ENCODE data around the gene CCDC141. TPM values are rescaled to one million over a fixed set of nuclear protein-coding genes. Genes with fewer than 3 reads are reported as not detected.

The CCDC141 gene
- total and polyA plus RNA-seq, 2 donors (not counting 3 experiments of a cell fraction or from before 2014, with no cell fraction given) = not detected

DNA sequence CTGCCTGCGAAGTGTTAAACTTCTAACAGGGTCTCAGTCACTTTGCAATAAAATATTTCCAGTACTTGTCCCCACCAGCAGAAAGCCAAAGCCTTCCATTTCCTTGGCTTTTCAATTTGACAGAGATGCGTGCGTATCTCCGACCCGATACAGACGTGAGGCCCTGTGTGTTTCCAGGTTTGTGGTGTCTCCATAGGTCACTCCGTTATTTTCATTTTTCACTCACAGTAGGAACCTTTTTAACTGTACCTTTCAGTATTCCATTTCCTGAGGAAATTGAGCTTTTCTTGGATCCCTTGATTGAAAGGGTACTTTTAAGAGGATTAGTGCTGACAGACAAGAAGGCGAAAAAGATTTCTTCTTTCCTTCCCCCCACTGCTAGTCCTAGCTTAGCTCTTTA is 126.4 kb downstream of the CCDC141 start:
- intact Hi-C loops (cut with micrococcal nuclease) (no loop called here), dilution Hi-C loops (cut with MboI; ENCODE audit: extremely low pct_ligation_motif_present, low sequenced_read_pairs) (loop anchor here (25.0 kb wide), 1 partner anchor 111 kb away; the partner anchor contains the start of gene TTN)
- Histone ChIP-seq H3K27me3 (ENCODE audit: control insufficient read depth in 2 of 2, insufficient read depth in 2 of 2, low read length in 2 of 2) (peaks cover 5 to 13% of the 10 kb centered on the region in 2 experiments), H3K36me3 (ENCODE audit: control insufficient read depth in 2 of 2, extremely low read depth in 1 of 2, insufficient read depth in 2 of 2, low read length in 2 of 2) (no peaks in the 10 kb centered on the region), H3K4me1 (ENCODE audit: control insufficient read depth, extremely low read depth, insufficient read depth, low read length) (no peaks in the 10 kb centered on the region), H3K27ac (ENCODE audit: insufficient read depth, low read depth, low read length) (no peak overlapping the region), H3K79me2 (ENCODE audit: control insufficient read depth, insufficient read depth, low read length) (no peaks in the 10 kb centered on the region), H3K9me1 (replicated peaks; ENCODE audit: control insufficient read depth, extremely low read depth, insufficient read depth, low read length) (no peaks in the 10 kb centered on the region), H3K4me3 (replicated peaks in 1 of 3; ENCODE audit: insufficient read depth in 1 of 3, low read depth in 1 of 3, low read length in 3 of 3) (no peak overlapping the region), H3K4me2 (ENCODE audit: insufficient read depth, low read length) (no peak overlapping the region), H3K9me3 (replicated peaks; ENCODE audit: control insufficient read depth, insufficient read depth, low read length) (no peaks in the 10 kb centered on the region), H2AFZ (ENCODE audit: low read depth, low read length) (no peak overlapping the region), H4K20me1 (replicated peaks; ENCODE audit: control insufficient read depth, extremely low read depth, insufficient read depth, low read length) (no peaks in the 10 kb centered on the region), H3K9ac (replicated peaks; ENCODE audit: extremely low read depth, insufficient read depth, low read length) (no peak overlapping the region)
- CTCF ChIA-PET = interaction anchor here (0.9 to 1.4 kb wide), 3 partner anchors 8 to 162 kb away, joined by 3 to 5 read pairs (median 4); no protein-coding TSS in a partner anchor
- FAIRE-seq (no peak), DNase-seq (ENCODE audit: low read depth, low spot score) (no peak)
- BruUV-seq (replicated peaks) = no TSS peak
- POLR2A ChIA-PET = no interaction called here
- TF ChIP-seq MYC (IDR thresholded peaks at IDR 0.05; ENCODE audit: low read depth, low read length) = no peak
- TF ChIP-seq, protein P1, sequence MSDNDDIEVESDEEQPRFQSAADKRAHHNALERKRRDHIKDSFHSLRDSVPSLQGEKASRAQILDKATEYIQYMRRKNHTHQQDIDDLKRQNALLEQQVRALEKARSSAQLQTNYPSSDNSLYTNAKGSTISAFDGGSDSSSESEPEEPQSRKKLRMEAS (IDR thresholded peaks at IDR 0.05; ENCODE audit: insufficient read depth, insufficient read length) = no peak
- no peak for TF ChIP-seq GATA2 (IDR thresholded peaks at IDR 0.05; ENCODE audit: insufficient read depth, insufficient read length, low read depth, low read length)
- TF ChIP-seq JUN (IDR thresholded peaks at IDR 0.05; ENCODE audit: borderline replicate concordance, insufficient read depth, insufficient read length, low read depth) = no peak
- TF ChIP-seq POLR2A (IDR thresholded peaks at IDR 0.05; ENCODE audit: low read depth, low read length) = no peak
- TF ChIP-seq FOS (IDR thresholded peaks at IDR 0.05; ENCODE audit: borderline replicate concordance, insufficient read depth, low read length) = no peak
- TF ChIP-seq POLR2AphosphoS5 (IDR thresholded peaks at IDR 0.05; ENCODE audit: insufficient read depth, low read depth, low read length) = no peak
- TF ChIP-seq, protein P2, sequence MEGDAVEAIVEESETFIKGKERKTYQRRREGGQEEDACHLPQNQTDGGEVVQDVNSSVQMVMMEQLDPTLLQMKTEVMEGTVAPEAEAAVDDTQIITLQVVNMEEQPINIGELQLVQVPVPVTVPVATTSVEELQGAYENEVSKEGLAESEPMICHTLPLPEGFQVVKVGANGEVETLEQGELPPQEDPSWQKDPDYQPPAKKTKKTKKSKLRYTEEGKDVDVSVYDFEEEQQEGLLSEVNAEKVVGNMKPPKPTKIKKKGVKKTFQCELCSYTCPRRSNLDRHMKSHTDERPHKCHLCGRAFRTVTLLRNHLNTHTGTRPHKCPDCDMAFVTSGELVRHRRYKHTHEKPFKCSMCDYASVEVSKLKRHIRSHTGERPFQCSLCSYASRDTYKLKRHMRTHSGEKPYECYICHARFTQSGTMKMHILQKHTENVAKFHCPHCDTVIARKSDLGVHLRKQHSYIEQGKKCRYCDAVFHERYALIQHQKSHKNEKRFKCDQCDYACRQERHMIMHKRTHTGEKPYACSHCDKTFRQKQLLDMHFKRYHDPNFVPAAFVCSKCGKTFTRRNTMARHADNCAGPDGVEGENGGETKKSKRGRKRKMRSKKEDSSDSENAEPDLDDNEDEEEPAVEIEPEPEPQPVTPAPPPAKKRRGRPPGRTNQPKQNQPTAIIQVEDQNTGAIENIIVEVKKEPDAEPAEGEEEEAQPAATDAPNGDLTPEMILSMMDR (IDR thresholded peaks at IDR 0.05; ENCODE audit: extremely low read depth in 1 of 2, insufficient read depth in 1 of 2, low read depth in 1 of 2, low read length in 2 of 2) = no peak
- no peak for TF ChIP-seq EZH2 (IDR thresholded peaks at IDR 0.05; ENCODE audit: borderline replicate concordance, low read depth, low read length, severe bottlenecking)

Measured in endothelial cell of umbilical vein (primary cell).